ENCODE measurements around the gene BTBD6.

BTBD6 gene

GRCh38 chr14:105248368-105249181 lies at the start of gene BTBD6:
Gene BTBD6, plus strand, starts transcription at chr14:105248533. Its CDS starts 179 bp downstream, at chr14:105248712.
- DNase-seq (ENCODE audit: low read depth in 1 of 2, low spot score in 1 of 2), result peak; percentile 92 to 97
- in situ Hi-C loops (cut with HindIII; ENCODE audit: low pct_unique_long_range_greater_than_20kb, low sequenced_read_pairs), result no loop called here

GRCh38 chr14:105198588-105198987 lies 49.7 kb upstream of the BTBD6 start:
- no peak for TF ChIP-seq JUND (IDR thresholded peaks at IDR 0.05; ENCODE audit: low read depth)
- in situ Hi-C loops (cut with HindIII; ENCODE audit: low pct_unique_long_range_greater_than_20kb, low sequenced_read_pairs), result no loop called here
- DNase-seq (ENCODE audit: low read depth in 1 of 2, low spot score in 1 of 2), result no peak

More at GRCh38 chr14:105248368-105249181, at the start of gene BTBD6:
- no peak for TF ChIP-seq JUND (IDR thresholded peaks at IDR 0.05; ENCODE audit: low read depth)

GRCh38 chr14:105199093-105199492 lies 49.2 kb upstream of the BTBD6 start:
- in situ Hi-C loops (cut with HindIII; ENCODE audit: low pct_unique_long_range_greater_than_20kb, low sequenced_read_pairs), result no loop called here
- no peak for DNase-seq (ENCODE audit: low read depth in 1 of 2, low spot score in 1 of 2)
- no peak for TF ChIP-seq JUND (IDR thresholded peaks at IDR 0.05; ENCODE audit: low read depth)

- in situ Hi-C loops (cut with HindIII; ENCODE audit: low pct_unique_long_range_greater_than_20kb, low sequenced_read_pairs), result no loop called here
- TF ChIP-seq JUND (IDR thresholded peaks at IDR 0.05; ENCODE audit: low read depth), result no peak
- DNase-seq (ENCODE audit: low read depth in 1 of 2, low spot score in 1 of 2), result no peak
Observed at GRCh38 chr14:105200074-105200473, 48.3 kb upstream of the BTBD6 start.

GRCh38 chr14:105200641-105201040 lies 47.7 kb upstream of the BTBD6 start:
- in situ Hi-C loops (cut with HindIII; ENCODE audit: low pct_unique_long_range_greater_than_20kb, low sequenced_read_pairs), result no loop called here
- TF ChIP-seq JUND (IDR thresholded peaks at IDR 0.05; ENCODE audit: low read depth), result no peak
- DNase-seq (ENCODE audit: low read depth in 1 of 2, low spot score in 1 of 2), result no peak

- no peak for DNase-seq (ENCODE audit: low read depth in 1 of 2, low spot score in 1 of 2)
- in situ Hi-C loops (cut with HindIII; ENCODE audit: low pct_unique_long_range_greater_than_20kb, low sequenced_read_pairs), result no loop called here
- TF ChIP-seq JUND (IDR thresholded peaks at IDR 0.05; ENCODE audit: low read depth), result no peak
Observed at GRCh38 chr14:105201156-105201924, 47.0 kb upstream of the BTBD6 start.

GRCh38 chr14:105201925-105202513 lies 46.3 kb upstream of the BTBD6 start:
- TF ChIP-seq JUND (IDR thresholded peaks at IDR 0.05; ENCODE audit: low read depth), result no peak
- in situ Hi-C loops (cut with HindIII; ENCODE audit: low pct_unique_long_range_greater_than_20kb, low sequenced_read_pairs), result no loop called here
- DNase-seq (ENCODE audit: low read depth in 1 of 2, low spot score in 1 of 2), result no peak

- in situ Hi-C loops (cut with HindIII; ENCODE audit: low pct_unique_long_range_greater_than_20kb, low sequenced_read_pairs), result no loop called here
- peak; percentile 83 to 97 for DNase-seq (ENCODE audit: low read depth in 1 of 2, low spot score in 1 of 2)
- no peak for TF ChIP-seq JUND (IDR thresholded peaks at IDR 0.05; ENCODE audit: low read depth)
Observed at GRCh38 chr14:105203057-105203531, 45.2 kb upstream of the BTBD6 start.

- in situ Hi-C loops (cut with HindIII; ENCODE audit: low pct_unique_long_range_greater_than_20kb, low sequenced_read_pairs), result no loop called here
- no peak for DNase-seq (ENCODE audit: low read depth in 1 of 2, low spot score in 1 of 2)
- TF ChIP-seq JUND (IDR thresholded peaks at IDR 0.05; ENCODE audit: low read depth), result no peak
Observed at GRCh38 chr14:105203701-105204100, 44.6 kb upstream of the BTBD6 start.

- no peak for TF ChIP-seq JUND (IDR thresholded peaks at IDR 0.05; ENCODE audit: low read depth)
- no peak for DNase-seq (ENCODE audit: low read depth in 1 of 2, low spot score in 1 of 2)
- in situ Hi-C loops (cut with HindIII; ENCODE audit: low pct_unique_long_range_greater_than_20kb, low sequenced_read_pairs), result no loop called here
Observed at GRCh38 chr14:105204206-105204930, 44.0 kb upstream of the BTBD6 start.

- in situ Hi-C loops (cut with HindIII; ENCODE audit: low pct_unique_long_range_greater_than_20kb, low sequenced_read_pairs), result no loop called here
- no peak for DNase-seq (ENCODE audit: low read depth in 1 of 2, low spot score in 1 of 2)
- no peak for TF ChIP-seq JUND (IDR thresholded peaks at IDR 0.05; ENCODE audit: low read depth)
Observed at GRCh38 chr14:105204931-105205672, 43.2 kb upstream of the BTBD6 start.

Measured in T47D (cell line).